ENCODE results near the gene ZNF277.

DNA sequence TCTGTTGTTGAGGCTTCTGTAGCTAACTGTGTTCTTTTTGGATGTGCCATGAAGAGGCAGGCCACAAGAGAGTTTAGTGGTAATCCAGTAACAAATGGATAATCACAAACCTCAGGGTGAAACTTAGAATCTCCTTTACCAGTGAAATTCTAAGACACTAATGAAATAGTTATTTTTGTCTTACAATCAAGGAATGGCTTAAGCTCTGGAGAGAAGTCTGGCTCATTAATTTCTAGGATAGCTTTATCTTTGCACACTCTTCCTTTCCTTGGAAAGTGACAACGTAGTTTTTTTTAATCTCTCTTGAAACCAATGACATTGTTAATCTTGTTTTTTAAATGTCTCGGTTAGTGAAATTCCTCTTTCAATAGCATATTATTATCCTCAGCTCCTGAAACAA, 150.1 kb downstream of the ZNF277 start:
- TF ChIP-seq, protein P1, sequence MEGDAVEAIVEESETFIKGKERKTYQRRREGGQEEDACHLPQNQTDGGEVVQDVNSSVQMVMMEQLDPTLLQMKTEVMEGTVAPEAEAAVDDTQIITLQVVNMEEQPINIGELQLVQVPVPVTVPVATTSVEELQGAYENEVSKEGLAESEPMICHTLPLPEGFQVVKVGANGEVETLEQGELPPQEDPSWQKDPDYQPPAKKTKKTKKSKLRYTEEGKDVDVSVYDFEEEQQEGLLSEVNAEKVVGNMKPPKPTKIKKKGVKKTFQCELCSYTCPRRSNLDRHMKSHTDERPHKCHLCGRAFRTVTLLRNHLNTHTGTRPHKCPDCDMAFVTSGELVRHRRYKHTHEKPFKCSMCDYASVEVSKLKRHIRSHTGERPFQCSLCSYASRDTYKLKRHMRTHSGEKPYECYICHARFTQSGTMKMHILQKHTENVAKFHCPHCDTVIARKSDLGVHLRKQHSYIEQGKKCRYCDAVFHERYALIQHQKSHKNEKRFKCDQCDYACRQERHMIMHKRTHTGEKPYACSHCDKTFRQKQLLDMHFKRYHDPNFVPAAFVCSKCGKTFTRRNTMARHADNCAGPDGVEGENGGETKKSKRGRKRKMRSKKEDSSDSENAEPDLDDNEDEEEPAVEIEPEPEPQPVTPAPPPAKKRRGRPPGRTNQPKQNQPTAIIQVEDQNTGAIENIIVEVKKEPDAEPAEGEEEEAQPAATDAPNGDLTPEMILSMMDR (IDR thresholded peaks at IDR 0.05; ENCODE audit: low read depth, low read length, poor library complexity, severe bottlenecking) = no peak
- TF ChIP-seq EZH2phosphoT487 (IDR thresholded peaks at IDR 0.05; ENCODE audit: borderline replicate concordance, low read length) = no peak

All from DOHH2 (cell line).